Measurements from ENCODE around the gene MAST4. TPM values are rescaled to one million over a fixed set of nuclear protein-coding genes. Genes with fewer than 3 reads are reported as not detected.

MAST4 gene
- total and polyA plus RNA-seq, 5 experiments from 2014 or later = 4.5 to 19.4 (median 10.3) TPM

- Mint-ChIP-seq H3K4me3 (no peak overlapping the region), H3K4me1 (no peaks in the 10 kb centered on the region), H3K27me3 (no peaks in the 10 kb centered on the region), H3K27ac (no peak overlapping the region), H3K36me3 (no peaks in the 10 kb centered on the region), H3K9me3 (no peaks in the 10 kb centered on the region)
- DNase-seq (no peak), ATAC-seq (no peak)
- POLR2A ChIA-PET = interaction anchor here (1.1 kb wide), 1 partner anchor 151 kb away, joined by 3 read pairs; no protein-coding TSS in a partner anchor
Observed at GRCh38 chr5:66993448-66993847, 397.3 kb downstream of the MAST4 start.

- ATAC-seq (no peak), DNase-seq (no peak)
- Mint-ChIP-seq H3K27me3 (no peaks in the 10 kb centered on the region), H3K4me3 (no peak overlapping the region), H3K4me1 (no peaks in the 10 kb centered on the region), H3K9me3 (no peaks in the 10 kb centered on the region), H3K27ac (no peak overlapping the region), H3K36me3 (no peaks in the 10 kb centered on the region)
- POLR2A ChIA-PET = no interaction called here
Observed at GRCh38 chr5:66993882-66994281, 397.7 kb downstream of the MAST4 start.

- Mint-ChIP-seq H3K27ac (no peak overlapping the region), H3K9me3 (no peaks in the 10 kb centered on the region), H3K27me3 (no peaks in the 10 kb centered on the region), H3K4me3 (no peak overlapping the region), H3K36me3 (no peaks in the 10 kb centered on the region), H3K4me1 (no peaks in the 10 kb centered on the region)
- POLR2A ChIA-PET = interaction anchor here (0.6 kb wide), 1 partner anchor 11 kb away, joined by 3 read pairs; no protein-coding TSS in a partner anchor
- DNase-seq (no peak), ATAC-seq (no peak)
Observed at GRCh38 chr5:66994790-66995189, 398.6 kb downstream of the MAST4 start.

GRCh38 chr5:67000794-67001475, 404.7 kb downstream of the MAST4 start:
- POLR2A ChIA-PET = interaction anchor here (0.9 kb wide), 1 partner anchor 216 kb away, joined by 3 read pairs; no protein-coding TSS in a partner anchor
- H3K36me3 Mint-ChIP-seq = no peaks in the 10 kb centered on the region
- H3K4me3 Mint-ChIP-seq = no peak overlapping the region
- DNase-seq (no peak), ATAC-seq (no peak)
- no peak overlapping the region for H3K27ac Mint-ChIP-seq
- no peaks in the 10 kb centered on the region for H3K9me3 Mint-ChIP-seq
- peaks cover 10 to 30% (median 25%) of the 10 kb centered on the region in 4 donors for H3K4me1 Mint-ChIP-seq
- H3K27me3 Mint-ChIP-seq = no peaks in the 10 kb centered on the region

GRCh38 chr5:67002832-67003684, 406.9 kb downstream of the MAST4 start:
- Mint-ChIP-seq H3K27me3 (no peaks in the 10 kb centered on the region), H3K9me3 (no peaks in the 10 kb centered on the region), H3K4me1 (peaks cover 20 to 51% (median 46%) of the 10 kb centered on the region in 4 donors), H3K27ac (peak overlapping the region in 8 of 10 donors; percentile 13 to 96 (median 84)), H3K36me3 (no peaks in the 10 kb centered on the region), H3K4me3 (peak overlapping the region; percentile 85 to 98 (median 90))
- no peak for ATAC-seq
- POLR2A ChIA-PET = interaction anchor here (1.4 kb wide), 1 partner anchor 159 kb away, joined by 5 read pairs; no protein-coding TSS in a partner anchor
- no peak for DNase-seq

- Mint-ChIP-seq H3K27ac (peak overlapping the region; percentile 76 to 96 (median 91)), H3K4me1 (peaks cover 23 to 57% (median 52%) of the 10 kb centered on the region in 4 donors)
Observed at GRCh38 chr5:67003685-67003934, 407.4 kb downstream of the MAST4 start.

GRCh38 chr5:67003935-67004729, 407.9 kb downstream of the MAST4 start:
- Mint-ChIP-seq H3K9me3 (no peaks in the 10 kb centered on the region), H3K27me3 (no peaks in the 10 kb centered on the region), H3K4me1 (peaks cover 27 to 62% (median 57%) of the 10 kb centered on the region in 4 donors), H3K4me3 (peak overlapping the region; percentile 90 to 98 (median 96)), H3K27ac (peak overlapping the region; percentile 93 to 97 (median 96)), H3K36me3 (no peaks in the 10 kb centered on the region)
- DNase-seq (peak; percentile 73 to 93 (median 84)), ATAC-seq (peak; percentile 82 to 85)
- POLR2A ChIA-PET = interaction anchor here (0.7 to 2.1 kb wide), 10 partner anchors 10 to 1211 kb away, joined by 3 to 6 read pairs (median 4); partner anchors contain the start of gene PIK3R1

More at GRCh38 chr5:67003685-67003934, 407.4 kb downstream of the MAST4 start:
- ATAC-seq (no peak), DNase-seq (no peak)
- H3K27me3 Mint-ChIP-seq = no peaks in the 10 kb centered on the region
- H3K36me3 Mint-ChIP-seq = no peaks in the 10 kb centered on the region
- POLR2A ChIA-PET = interaction anchor here (0.7 to 1.9 kb wide), 3 partner anchors 155 to 163 kb away, joined by 4 to 6 read pairs (median 5); no protein-coding TSS in a partner anchor
- H3K9me3 Mint-ChIP-seq = no peaks in the 10 kb centered on the region
- peak overlapping the region; percentile 85 to 98 (median 90) for H3K4me3 Mint-ChIP-seq

GRCh38 chr5:67004730-67005350, 408.6 kb downstream of the MAST4 start:
- peak overlapping the region; percentile 93 to 97 (median 96) for H3K27ac Mint-ChIP-seq
- H3K4me1 Mint-ChIP-seq = peaks cover 31 to 68% (median 62%) of the 10 kb centered on the region in 4 donors
- peak in 2 of 10 donors; percentile 10 for DNase-seq
- no peaks in the 10 kb centered on the region for H3K36me3 Mint-ChIP-seq
- H3K9me3 Mint-ChIP-seq = no peaks in the 10 kb centered on the region
- POLR2A ChIA-PET = interaction anchor here (0.7 to 2.1 kb wide), 9 partner anchors 9 to 1211 kb away, joined by 3 to 6 read pairs (median 3); partner anchors contain the start of gene PIK3R1
- ATAC-seq = no peak
- H3K4me3 Mint-ChIP-seq = peak overlapping the region; percentile 90 to 98 (median 96)
- H3K27me3 Mint-ChIP-seq = no peaks in the 10 kb centered on the region

GRCh38 chr5:67005737-67006499, 409.7 kb downstream of the MAST4 start:
- H3K4me1 Mint-ChIP-seq = peaks cover 38 to 76% (median 72%) of the 10 kb centered on the region in 4 donors
- POLR2A ChIA-PET = interaction anchor here (0.6 to 2.1 kb wide), 7 partner anchors 8 to 1284 kb away, joined by 3 to 6 read pairs (median 4); partner anchors contain the start of genes NLN and SGTB
- peak overlapping the region; percentile 93 to 97 (median 96) for H3K27ac Mint-ChIP-seq
- DNase-seq = peak in 4 of 10 donors; percentile 2 to 43 (median 38)
- no peaks in the 10 kb centered on the region for H3K9me3 Mint-ChIP-seq
- peak overlapping the region; percentile 90 to 98 (median 96) for H3K4me3 Mint-ChIP-seq
- ATAC-seq = no peak
- no peaks in the 10 kb centered on the region for H3K36me3 Mint-ChIP-seq
- no peaks in the 10 kb centered on the region for H3K27me3 Mint-ChIP-seq

GRCh38 chr5:67006500-67006848, 410.3 kb downstream of the MAST4 start:
- Mint-ChIP-seq H3K27ac (peak overlapping the region in 7 of 10 donors; percentile 12 to 97 (median 95)), H3K4me1 (peaks cover 43 to 81% (median 78%) of the 10 kb centered on the region in 4 donors), H3K9me3 (no peaks in the 10 kb centered on the region), H3K4me3 (peak overlapping the region; percentile 90 to 98 (median 96)), H3K36me3 (no peaks in the 10 kb centered on the region), H3K27me3 (no peaks in the 10 kb centered on the region)
- POLR2A ChIA-PET = no interaction called here
- ATAC-seq (no peak), DNase-seq (no peak)

- H3K27ac Mint-ChIP-seq = peak overlapping the region in 1 of 10 donors; percentile 44
- H3K4me1 Mint-ChIP-seq = peaks cover 51 to 89% (median 82%) of the 10 kb centered on the region in 4 donors
- H3K27me3 Mint-ChIP-seq = no peaks in the 10 kb centered on the region
- POLR2A ChIA-PET = no interaction called here
- no peak for DNase-seq
- ATAC-seq = no peak
- no peaks in the 10 kb centered on the region for H3K36me3 Mint-ChIP-seq
- H3K9me3 Mint-ChIP-seq = no peaks in the 10 kb centered on the region
- H3K4me3 Mint-ChIP-seq = peak overlapping the region in 1 of 10 donors; percentile 44
Observed at GRCh38 chr5:67009028-67009427, 412.8 kb downstream of the MAST4 start.
